HG02642 (cell line): ENCODE measurements around the gene ASXL1.

Source experiments
- ATAC-seq: cut with Tn5 transposase; IDR thresholded peaks from one replicate; pipeline ENCODE4 v1.9.1; 2021; ENCODE audit warnings: mild to moderate bottlenecking; ENCODE audit not compliant: unreplicated experiment, poor library complexity

ASXL1 gene

DNA sequence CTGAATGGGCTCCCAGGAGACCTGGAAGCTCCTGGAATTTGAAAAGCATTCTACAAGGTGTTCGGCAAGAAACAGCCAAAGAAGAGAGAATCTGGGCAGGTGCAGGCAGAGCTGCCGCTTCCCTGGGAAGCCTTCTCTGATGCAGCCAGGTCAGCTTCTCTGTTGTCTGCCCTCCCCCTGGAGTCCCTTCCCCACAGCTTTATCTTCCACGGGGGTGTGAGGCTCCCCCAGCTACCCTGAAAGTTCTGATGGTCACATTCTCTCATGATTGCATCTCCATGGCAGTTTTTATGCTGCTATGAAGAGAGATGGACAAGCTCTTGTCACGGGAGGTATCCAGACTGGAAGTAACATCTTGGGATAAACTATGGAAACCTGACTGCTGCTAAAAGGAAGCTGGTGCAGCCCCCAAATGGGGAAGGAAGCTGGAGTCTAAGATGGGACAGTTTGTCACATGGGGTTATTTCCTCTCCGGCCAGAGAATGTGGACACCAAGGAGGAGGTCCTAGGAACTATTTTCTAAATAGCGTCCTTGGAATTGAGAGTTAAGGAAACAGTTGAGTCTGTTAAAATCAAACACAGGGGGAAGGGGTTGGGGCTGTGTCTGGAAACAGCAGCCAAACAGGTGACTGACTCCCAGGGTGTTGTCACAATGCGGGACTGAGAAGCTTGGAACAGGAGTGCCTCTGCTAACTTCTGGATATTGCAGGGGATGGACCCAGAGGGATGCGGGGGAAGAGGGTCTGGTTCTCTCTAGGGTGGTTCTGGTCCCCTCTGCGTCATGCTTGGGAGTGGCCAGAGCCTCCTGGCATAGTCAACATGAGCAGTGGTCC, 91.1 kb downstream of the ASXL1 start:
- no peak for ATAC-seq

DNA sequence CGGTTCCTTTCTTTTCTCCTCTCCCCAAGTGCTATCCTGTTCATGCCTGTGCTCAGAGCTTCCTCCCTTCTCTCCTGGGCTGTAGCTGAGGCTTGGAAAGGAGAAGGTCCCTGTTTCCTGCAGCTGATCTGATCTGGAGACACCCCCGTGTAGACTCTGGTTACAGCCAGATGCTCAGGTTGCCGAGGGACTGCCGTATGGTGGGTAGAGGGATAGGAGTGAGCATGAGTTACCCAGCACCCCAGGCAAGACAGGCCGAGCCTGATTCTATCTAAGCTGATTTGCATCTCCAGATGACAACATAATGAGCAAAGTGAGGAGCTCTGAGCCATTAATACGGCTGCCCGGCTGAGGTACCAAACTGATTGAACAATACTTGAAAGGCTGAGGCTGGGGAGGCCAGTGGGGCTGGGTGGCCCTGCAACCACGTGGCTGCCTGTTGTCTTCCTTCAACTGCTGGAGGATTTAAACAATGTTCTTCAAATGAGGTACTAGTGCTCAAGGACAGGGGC, 91.8 kb downstream of the ASXL1 start:
- no peak for ATAC-seq

- no peak for ATAC-seq
Observed at GRCh38 chr20:32450484-32451061, 92.4 kb downstream of the ASXL1 start.

- no peak for ATAC-seq
Observed at GRCh38 chr20:32451340-32451681, 93.2 kb downstream of the ASXL1 start.

DNA sequence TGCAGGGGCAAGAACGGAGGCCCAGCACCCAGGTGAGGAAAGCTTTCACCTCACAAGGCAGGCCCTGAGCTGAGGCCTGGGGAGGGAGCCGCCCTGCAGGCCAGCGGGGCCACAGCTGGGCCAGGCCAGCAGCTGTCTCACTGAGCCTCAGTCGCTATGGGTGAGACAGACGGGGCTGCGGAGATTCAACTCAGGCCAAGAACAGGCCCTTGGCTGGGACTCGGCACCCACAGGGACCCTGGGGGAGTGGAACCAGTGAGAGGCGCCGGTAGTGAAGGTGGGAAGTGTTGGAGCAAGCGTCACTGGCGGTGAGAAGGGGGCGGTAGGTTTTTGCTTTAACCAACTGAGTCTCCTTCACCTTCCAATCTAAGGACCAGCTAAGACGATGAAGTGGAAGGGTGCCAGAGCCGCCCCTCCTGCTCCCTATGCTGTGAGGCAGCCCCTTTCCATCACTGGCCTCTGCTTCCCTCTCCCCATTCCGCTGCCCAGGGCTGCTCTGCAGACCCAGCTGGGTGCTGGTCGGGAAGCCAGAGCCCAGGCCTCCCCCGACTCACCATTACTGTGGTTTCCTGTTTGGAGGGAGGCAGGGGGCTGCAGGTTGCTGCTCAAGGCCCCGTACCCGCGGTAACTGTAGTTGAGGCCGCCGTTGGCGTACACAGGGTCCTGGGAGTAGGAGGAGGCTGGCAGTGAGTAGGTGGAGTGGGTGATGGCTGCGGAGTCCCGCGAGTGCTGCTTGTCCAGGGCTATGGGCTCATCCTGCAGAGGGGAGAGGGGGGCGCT, 93.7 kb downstream of the ASXL1 start:
- ATAC-seq, result no peak

DNA sequence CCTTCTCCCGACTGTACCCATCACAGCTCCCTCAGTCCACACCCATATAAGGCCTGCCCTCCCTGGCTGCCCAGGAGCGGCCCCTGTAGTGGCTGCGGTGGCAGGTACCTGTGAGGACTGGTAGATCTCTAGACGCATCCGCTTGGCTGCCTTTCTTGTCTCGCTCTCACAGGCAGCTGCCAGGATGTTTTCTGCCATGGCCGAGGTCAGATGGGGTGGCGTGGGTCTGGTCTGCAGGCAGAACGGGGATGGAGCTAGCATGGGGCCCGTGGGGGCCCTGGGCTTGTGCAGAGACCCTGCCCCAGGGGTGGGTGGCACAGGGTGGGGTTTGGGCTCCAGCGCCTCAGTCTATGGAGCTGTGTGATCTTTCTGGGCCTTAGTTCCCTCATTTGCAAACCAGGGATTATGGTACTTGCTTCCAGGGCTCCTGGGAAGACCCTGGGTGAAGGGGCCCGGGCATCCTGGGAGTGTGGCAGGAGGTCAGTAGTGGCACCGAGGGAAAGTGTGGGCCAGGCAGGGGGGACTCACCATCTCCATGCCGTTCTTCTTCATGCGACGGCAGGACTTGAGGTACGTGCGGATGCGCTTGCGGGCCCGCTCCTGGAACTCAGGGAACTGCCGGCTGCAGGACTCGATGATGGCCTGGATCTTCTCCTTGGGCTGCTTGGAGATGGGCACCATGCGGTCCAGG, 94.8 kb downstream of the ASXL1 start:
- ATAC-seq, result no peak

DNA sequence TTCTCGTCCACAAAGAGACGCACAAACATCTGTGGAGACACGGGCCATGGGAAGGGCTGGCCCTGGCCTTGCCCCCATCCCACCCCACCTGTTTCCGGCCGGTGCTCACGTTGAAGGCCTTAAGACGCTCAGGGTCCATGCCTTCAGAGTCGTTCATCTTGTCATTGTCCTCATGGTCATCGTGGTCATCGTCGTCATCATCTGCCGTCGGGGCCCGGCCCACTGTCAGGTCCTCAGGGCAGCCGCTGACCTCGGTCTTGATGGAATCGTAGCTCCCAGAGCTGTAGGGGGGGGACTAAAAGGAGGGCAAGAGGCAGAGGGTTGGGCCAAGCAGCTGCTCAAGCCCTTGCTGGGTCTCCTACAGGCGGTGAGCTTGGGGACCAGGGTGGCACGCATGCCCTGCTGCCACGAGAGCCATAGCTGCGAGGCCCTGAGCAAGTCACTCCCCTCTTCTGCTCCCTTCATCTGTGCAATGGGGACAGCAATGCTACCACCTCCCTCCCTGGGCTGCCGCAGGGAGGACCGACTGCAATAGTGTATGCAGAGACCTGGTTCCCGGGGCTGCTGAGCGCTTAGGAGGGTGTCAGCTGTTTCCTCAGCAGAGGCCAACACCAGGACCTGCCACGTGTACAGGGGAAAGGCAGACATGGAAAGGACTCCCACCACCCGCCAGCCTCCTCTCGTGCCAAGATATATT, 95.5 kb downstream of the ASXL1 start:
- ATAC-seq, result no peak

GRCh38 chr20:32454164-32455145, 96.3 kb downstream of the ASXL1 start:
- ATAC-seq, result no peak

GRCh38 chr20:32455171-32455900, 97.2 kb downstream of the ASXL1 start:
- ATAC-seq, result no peak

DNA sequence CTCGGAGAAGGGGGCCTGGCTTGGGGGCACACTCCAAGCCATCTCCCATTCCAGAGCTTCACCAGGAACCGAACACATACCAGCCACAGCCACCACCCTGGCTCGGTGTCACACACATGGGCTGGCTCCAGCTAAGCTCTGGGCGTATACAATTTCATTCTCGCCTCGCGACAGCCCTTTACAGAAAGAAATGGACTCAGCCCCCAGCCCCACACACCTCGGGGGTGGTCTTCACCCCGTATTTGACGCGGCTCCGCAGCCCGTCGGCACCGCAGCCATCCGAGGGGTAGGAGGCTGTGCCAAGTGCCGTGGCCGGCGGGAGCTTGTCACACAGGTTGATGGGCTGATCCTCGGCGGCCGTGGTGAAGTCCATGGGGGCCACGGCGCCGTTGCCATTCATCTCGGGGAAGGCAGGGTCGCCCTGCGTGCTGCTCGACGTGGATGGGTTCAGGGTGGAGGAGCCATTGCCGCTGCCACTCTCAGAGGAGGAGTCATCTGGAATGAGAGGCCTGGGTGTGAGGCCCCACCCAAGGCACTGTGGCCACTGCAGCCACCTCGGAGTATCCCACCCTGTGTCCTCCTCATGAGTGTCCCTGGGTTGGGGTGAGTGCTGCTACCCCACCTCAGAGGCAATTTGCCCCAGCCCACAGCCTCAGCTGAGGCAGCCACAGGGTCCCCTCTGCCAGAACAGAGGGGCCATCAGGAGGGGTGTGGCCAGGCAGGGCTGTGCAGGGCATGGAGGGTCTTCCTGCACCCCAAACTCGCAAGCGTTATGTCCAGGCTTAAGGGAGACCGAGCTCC, 98.0 kb downstream of the ASXL1 start:
- ATAC-seq, result no peak

DNA sequence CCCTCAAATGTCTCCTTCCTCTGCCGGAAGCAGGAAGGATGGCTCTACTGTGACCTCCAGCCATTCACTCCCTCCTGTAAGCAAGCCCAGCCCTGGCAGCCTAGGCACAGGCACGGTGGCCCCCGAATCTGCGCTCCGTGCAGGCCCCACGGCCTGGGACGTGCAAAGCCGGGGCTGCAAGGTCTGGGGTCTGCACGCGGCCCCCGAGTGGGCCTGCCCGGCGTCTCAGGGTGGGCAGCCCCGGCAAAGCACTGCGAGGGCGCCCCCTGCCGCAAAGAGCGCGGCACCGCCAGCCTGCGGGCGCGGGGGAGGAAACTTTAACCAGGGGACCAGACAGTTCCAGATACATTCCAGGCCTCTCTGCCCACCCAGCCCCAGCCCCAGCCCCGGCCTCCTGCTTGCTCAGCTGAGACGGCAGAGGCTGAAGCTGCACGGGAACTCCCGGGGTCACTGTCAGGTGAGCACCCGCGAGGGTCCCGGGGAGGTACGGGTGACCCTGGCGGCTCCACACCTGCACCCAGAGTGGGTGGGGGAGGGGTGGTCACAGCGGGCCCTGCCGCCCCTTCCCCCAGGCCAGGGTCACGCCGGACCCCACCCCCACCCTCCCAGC, 98.8 kb downstream of the ASXL1 start:
- ATAC-seq, result no peak

DNA sequence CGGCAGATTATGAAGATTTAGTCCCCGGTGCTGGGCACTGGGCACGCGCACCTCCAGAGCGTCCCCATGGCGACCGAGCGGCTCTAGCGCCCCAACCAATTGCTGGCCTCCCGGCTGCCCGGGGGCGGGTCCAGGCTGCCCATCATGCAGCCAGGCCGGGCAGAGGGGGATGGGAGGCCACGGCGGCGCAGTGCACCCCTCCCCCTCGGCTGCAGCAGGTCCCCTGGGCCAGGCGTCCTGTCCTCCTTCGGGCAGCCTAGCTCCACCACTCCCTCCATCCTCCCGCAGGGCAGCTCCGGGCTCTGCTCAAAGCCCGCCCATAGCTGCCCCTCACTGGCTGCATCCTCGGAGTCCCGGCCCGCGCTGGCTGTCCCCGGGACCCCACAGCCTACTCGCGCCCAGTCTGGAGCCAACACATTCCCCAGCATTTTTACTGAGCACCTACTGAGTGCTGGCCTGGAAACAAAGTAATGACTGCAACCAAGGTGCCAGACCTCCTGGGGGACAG, 99.4 kb downstream of the ASXL1 start:
- no peak for ATAC-seq

DNA sequence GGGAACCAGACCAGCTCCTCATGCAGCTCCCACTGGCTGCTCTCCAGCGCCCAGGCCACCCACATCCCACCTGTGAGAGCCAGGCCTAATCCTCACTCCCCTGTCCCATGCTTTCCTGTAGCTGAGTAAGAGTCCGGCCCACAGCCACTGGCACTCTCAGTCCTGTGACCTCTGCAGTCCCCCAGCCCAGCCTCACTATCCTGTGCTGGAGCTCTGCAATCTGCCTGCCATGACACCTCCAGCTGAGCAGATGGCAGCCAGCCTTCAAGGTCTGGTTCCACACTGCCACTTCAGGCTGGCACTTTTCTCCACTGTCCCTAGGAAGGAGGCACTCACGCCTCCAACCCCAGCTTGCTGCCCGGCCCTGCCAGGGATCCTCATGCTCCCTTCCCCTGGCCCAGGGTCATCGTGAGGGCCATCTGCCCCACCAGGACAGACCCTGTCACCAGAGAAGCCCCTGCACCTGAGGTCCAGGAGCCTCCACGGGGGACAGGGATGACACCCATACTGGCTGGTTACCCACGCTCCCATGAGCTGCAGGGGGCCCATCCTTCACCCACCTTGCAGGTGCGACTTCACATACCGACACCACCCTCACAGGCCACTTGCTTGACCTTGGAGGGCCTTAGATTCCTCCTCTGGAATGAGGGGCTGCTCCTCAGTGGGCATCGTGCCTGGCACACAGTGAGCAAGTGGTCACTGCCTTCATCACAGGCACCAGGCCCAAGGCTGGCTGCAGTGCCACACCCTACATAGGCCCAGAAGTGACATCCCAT, 100.1 kb downstream of the ASXL1 start:
- no peak for ATAC-seq

DNA sequence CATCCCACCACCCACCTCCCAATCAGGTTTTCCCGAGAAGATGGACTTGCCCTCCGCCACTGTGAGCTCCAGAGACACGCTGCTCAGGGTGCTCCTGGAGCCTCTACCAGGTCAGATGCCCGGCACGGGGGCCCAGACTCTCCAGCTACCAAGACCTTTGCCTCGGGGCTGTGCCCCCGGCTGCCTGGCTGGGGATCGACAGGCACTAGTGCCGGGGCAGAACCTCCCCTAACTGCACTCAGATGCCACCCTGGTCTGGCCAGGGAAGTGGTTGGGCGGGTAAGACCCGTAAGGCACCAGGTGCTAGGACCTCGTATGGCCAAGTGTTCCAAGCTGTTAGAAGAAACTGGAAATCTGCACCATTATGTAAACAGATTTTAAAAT, 100.7 kb downstream of the ASXL1 start:
- ATAC-seq, result no peak

DNA sequence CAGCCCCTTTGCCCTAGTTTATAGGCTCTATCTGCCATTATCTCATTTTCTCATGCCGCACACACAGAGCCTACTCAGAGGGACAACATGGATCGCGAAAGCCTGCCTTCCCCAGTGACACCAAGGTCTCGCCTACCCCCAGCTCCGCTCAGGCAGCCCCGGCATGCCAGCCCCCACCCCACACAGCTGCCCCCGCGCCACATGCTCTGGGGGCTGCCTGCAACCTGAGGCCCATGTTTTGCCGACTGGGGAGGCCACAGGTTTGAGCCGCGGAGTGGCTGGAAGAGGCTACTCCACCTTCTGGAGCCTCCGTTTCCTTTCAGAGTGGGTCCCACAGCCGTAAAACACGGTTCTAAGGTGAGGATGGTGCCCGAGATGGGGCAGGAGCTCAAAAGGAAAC, 102.1 kb downstream of the ASXL1 start:
- ATAC-seq, result no peak

- no peak for ATAC-seq
Observed at GRCh38 chr20:32460683-32461320, 102.7 kb downstream of the ASXL1 start.
